GM20431 (cell line): ENCODE measurements around the gene TCL1B.

Experiments
- in situ Hi-C: fragments of 300-500 bp; cut with MseI, MboI; formaldehyde crosslinking; loops from one replicate; pipeline ENCODE4 v1.15.0; 2020; ENCODE audit warnings: low sequenced_read_pairs; ENCODE audit not compliant: unreplicated experiment

Gene TCL1B

DNA sequence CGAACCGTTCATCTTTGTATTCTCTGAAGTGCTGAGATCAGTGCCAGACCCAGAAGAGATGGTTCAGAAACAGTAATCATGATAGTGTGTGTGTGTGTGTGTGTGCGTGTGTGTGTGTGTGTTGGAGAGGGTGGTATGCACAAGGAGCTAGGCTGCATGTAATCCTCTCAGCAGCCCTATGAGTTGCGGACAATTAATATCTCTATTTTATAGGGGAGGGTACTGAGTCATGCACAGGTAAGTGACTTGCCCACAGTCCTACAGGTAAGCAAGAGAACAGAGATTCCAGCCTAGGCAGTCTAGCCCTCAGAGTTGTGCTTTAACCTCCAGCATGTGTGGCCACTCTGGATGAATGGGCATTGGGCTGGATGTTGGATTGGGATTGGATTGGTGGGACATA, 55.6 kb downstream of the TCL1B start:
- in situ Hi-C loops: no loop called here
